Fibroblast of lung (primary cell): Measurements from ENCODE around the gene EDEM2. TPM values are rescaled to one million over a fixed set of nuclear protein-coding genes. Genes with fewer than 3 reads are reported as not detected.
A peak's percentile ranks its signal among the peaks of the same experiment; 100 is the strongest.
"Not testable (repeated sequence)": the region's sequence is repeated elsewhere in the genome, so short reads cannot be mapped to it uniquely, and the experiment has no call there.

ENCODE experiments used
- DNase-seq, 2 donors: peaks; one replicate each; pipeline versions ENCODE4 v3.0.0 to v3.0.0-alpha.2; 2010; ENCODE audit warnings: low read depth in 2 of 2
- H2AFZ ChIP-seq: 2 replicates; pipeline ENCODE4 v1.5.1; 2012; ENCODE audit warnings: low read length, control low read depth, inconsistent platforms
- H3K27ac ChIP-seq: 2 replicates; pipeline ENCODE4 v1.5.1; 2011; ENCODE audit warnings: low read length, control low read depth; ENCODE audit not compliant: insufficient read depth
- H3K27me3 ChIP-seq: 2 replicates; pipeline ENCODE4 v1.5.1; 2011; ENCODE audit warnings: mild to moderate bottlenecking, low read length; ENCODE audit not compliant: control insufficient read depth, insufficient read depth
- H3K36me3 ChIP-seq: 2 replicates; pipeline ENCODE4 v1.5.1; 2011; ENCODE audit warnings: low read length; ENCODE audit not compliant: control insufficient read depth, insufficient read depth
- H3K4me1 ChIP-seq: 2 replicates; pipeline ENCODE4 v1.5.1; 2011; ENCODE audit warnings: low read length; ENCODE audit not compliant: control insufficient read depth, insufficient read depth; ENCODE audit errors: extremely low read depth
- H3K4me2 ChIP-seq: 2 replicates; pipeline ENCODE4 v1.5.1; 2011; ENCODE audit warnings: low read length, control low read depth; ENCODE audit not compliant: insufficient read depth; ENCODE audit errors: extremely low read depth
- H3K4me3 ChIP-seq, 4 experiments: fragments of 200-600 bp in 1 of 4; sonication (generic) in 1 of 4; replicated peaks in 1 of 4; 2 replicates each; pipeline ENCODE4 v1.5.1; 2011 to 2016; ENCODE audit warnings: low read length in 4 of 4, low read depth in 3 of 4, mild to moderate bottlenecking in 3 of 4, control low read depth in 2 of 4, inconsistent platforms in 1 of 4, mixed read lengths in 1 of 4; ENCODE audit not compliant: insufficient read depth in 1 of 4; ENCODE audit errors: control extremely low read depth in 1 of 4
- H3K79me2 ChIP-seq: 2 replicates; pipeline ENCODE4 v1.5.1; 2012; ENCODE audit warnings: mild to moderate bottlenecking, low read length, inconsistent platforms; ENCODE audit not compliant: control insufficient read depth, insufficient read depth
- H3K9ac ChIP-seq: 2 replicates; pipeline ENCODE4 v1.5.1; 2011; ENCODE audit warnings: mild to moderate bottlenecking, low read length, control low read depth; ENCODE audit not compliant: insufficient read depth
- H3K9me3 ChIP-seq: 2 replicates; pipeline ENCODE4 v1.5.1; 2012; ENCODE audit warnings: low read depth, low read length; ENCODE audit not compliant: control insufficient read depth, insufficient read depth
- H4K20me1 ChIP-seq: 2 replicates; pipeline ENCODE4 v1.5.1; 2011; ENCODE audit warnings: low read length; ENCODE audit not compliant: control insufficient read depth, insufficient read depth; ENCODE audit errors: extremely low read depth
- CTCF ChIP-seq, 2 donors: IDR thresholded peaks in 1 of 2; conservative IDR thresholded peaks in 1 of 2; 1 replicate in 1 of 2; 2 replicates in 1 of 2; pipeline ENCODE4 v1.5.1; 2011 to 2012; ENCODE audit warnings: low read length in 2 of 2, control low read depth in 1 of 2, inconsistent platforms in 1 of 2, low read depth in 1 of 2, mild to moderate bottlenecking in 1 of 2
- EZH2 ChIP-seq: IDR thresholded peaks from 2 replicates; pipeline ENCODE4 v1.5.1; 2012; ENCODE audit warnings: low read length, control low read depth, mild to moderate bottlenecking; ENCODE audit errors: missing control alignments
- polyA plus RNA-seq, 2 donors: library from polyadenylated mRNA; depleted of rRNA in 1 of 2; stranded (reverse) in 1 of 2; unstranded in 1 of 2; fragments of >200 nt; gene quantifications; 2 replicates each; pipeline ENCODE4 v1.2.1, GENCODE V29; 2011 to 2012; ENCODE audit warnings: missing spikeins in 1 of 2
- total RNA-seq: library from RNA; depleted of rRNA; stranded (reverse); fragments of >200 nt; gene quantifications from 2 replicates; pipeline ENCODE4 v1.2.1, GENCODE V29; 2014

The EDEM2 gene
- total and polyA plus RNA-seq, 2 donors (not counting 1 experiment from before 2014, with no cell fraction given), result 23.8 to 99.4 TPM

- Histone ChIP-seq H3K4me2 (no peak overlapping the region), H3K27me3 (no peaks in the 10 kb centered on the region), H3K9ac (no peak overlapping the region), H2AFZ (no peak overlapping the region), H3K9me3 (no peaks in the 10 kb centered on the region), H4K20me1 (no peaks in the 10 kb centered on the region), H3K4me1 (no peaks in the 10 kb centered on the region), H3K27ac (no peak overlapping the region), H3K4me3 (no peak overlapping the region), H3K36me3 (no peaks in the 10 kb centered on the region), H3K79me2 (no peaks in the 10 kb centered on the region)
- TF ChIP-seq CTCF (conservative IDR thresholded peaks at IDR 0.05 in 1 of 2, IDR thresholded peaks at IDR 0.05 in 1 of 2; ENCODE audit: low read depth in 1 of 2, low read length in 2 of 2) (no peak), EZH2 (no peak)
- peak in 1 of 2 donors; percentile 30 for DNase-seq
Measured at GRCh38 chr20:35187584-35188190, 40.6 kb upstream of the EDEM2 start.

GRCh38 chr20:35186691-35187289 is 39.7 kb upstream of the EDEM2 start:
- H3K36me3 ChIP-seq, H3K79me2 ChIP-seq, DNase-seq, H3K27ac ChIP-seq, H3K4me2 ChIP-seq, H3K4me3 ChIP-seq, H4K20me1 ChIP-seq, H3K9me3 ChIP-seq, H3K4me1 ChIP-seq, H3K9ac ChIP-seq, H3K27me3 ChIP-seq, H2AFZ ChIP-seq: not testable (repeated sequence)

- Histone ChIP-seq H4K20me1 (no peaks in the 10 kb centered on the region), H3K27me3 (no peaks in the 10 kb centered on the region), H3K36me3 (no peaks in the 10 kb centered on the region), H3K9me3 (no peaks in the 10 kb centered on the region), H3K4me1 (no peaks in the 10 kb centered on the region), H3K4me2 (no peak overlapping the region), H3K79me2 (no peaks in the 10 kb centered on the region), H3K9ac (no peak overlapping the region), H2AFZ (no peak overlapping the region), H3K4me3 (no peak overlapping the region), H3K27ac (no peak overlapping the region)
- TF ChIP-seq CTCF (conservative IDR thresholded peaks at IDR 0.05 in 1 of 2, IDR thresholded peaks at IDR 0.05 in 1 of 2; ENCODE audit: low read depth in 1 of 2, low read length in 2 of 2) (no peak), EZH2 (no peak)
- peak; percentile 7 to 65 for DNase-seq
Measured at GRCh38 chr20:35181731-35182130, 34.6 kb upstream of the EDEM2 start.
